ENCODE data around the gene CYB561D2. TPM values are rescaled to one million over a fixed set of nuclear protein-coding genes. Genes with fewer than 3 reads are reported as not detected.

The CYB561D2 gene
- total and polyA plus RNA-seq, 2 of the 13 experiments (the other 11 are each of a cell fraction or from before 2014, with no cell fraction given), result 11.1 to 17.2 TPM

DNA sequence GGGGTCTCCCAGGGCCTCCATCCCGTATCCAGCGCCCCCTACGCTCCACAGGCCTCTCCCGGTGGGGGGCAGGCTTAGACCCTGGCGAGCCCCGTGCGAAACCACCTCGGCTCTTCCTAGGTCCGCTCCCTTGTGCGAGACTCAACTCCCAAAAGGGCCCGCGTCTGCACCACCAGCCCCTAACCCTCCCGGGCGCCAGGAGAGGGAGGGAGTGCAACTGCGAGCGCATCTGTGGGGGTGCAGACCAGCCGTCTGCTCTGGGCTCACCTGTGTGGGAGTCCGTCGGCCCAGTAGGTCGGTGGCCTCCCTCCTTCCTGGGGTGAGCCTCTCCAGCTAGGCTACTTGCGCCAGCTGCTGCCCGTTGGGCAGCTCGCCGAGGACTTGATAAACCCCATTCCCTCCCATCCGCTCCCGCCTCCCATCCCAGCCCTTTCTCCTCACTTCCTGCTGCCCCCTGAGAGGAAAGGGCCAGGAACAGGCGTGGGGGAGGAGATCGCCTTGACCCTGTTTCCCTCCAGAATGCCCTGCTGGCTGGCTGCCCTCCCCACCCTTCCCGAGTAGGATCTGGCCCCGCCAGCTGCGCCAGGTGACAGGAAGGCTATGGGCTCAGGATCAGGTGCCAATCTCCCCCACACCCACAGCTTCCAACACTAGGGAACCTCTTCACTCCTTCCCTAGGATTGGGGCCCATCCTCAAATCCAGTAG is 28.1 kb upstream of the CYB561D2 start, which contains the start of gene HYAL2 (continued):
- TF ChIP-seq POGZ (CRISPR knock-in tag; IDR thresholded peaks at IDR 0.05) (no peak), AGO2 (optimal IDR thresholded peaks at IDR 0.05; ENCODE audit: low read depth, low read length) (peak; percentile 99), ZNF547 (CRISPR knock-in tag; IDR thresholded peaks at IDR 0.05) (no peak), ELF3 (CRISPR knock-in tag; IDR thresholded peaks at IDR 0.05) (0 out of 2 replicates have a peak, but pooled peaks have one; percentile 23), ETV5 (CRISPR knock-in tag; IDR thresholded peaks at IDR 0.05; ENCODE audit: borderline replicate concordance) (peak; percentile 48; the same call in 1 of the 2 replicates), MXI1 (IDR thresholded peaks at IDR 0.05; ENCODE audit: borderline replicate concordance, low read depth, low read length) (0 out of 3 replicates have a peak, but pooled peaks have one; percentile 34), HIC2 (CRISPR knock-in tag; IDR thresholded peaks at IDR 0.05; ENCODE audit: low read depth) (0 out of 2 replicates have a peak, but pooled peaks have one; percentile 37), RBFOX2 (IDR thresholded peaks at IDR 0.05; ENCODE audit: low read depth, low read length) (peak; percentile 86), KLF13 (CRISPR knock-in tag; IDR thresholded peaks at IDR 0.05) (no peak), HNRNPLL (IDR thresholded peaks at IDR 0.05; ENCODE audit: low read depth, low read length, poor library complexity, severe bottlenecking) (peak; percentile 11), ZNF670 (CRISPR knock-in tag; IDR thresholded peaks at IDR 0.05; ENCODE audit: borderline replicate concordance) (no peak), ATF3 (CRISPR knock-in tag; IDR thresholded peaks at IDR 0.05) (peak; percentile 19; the same call in 1 of the 2 replicates), ZNF75D (CRISPR knock-in tag; IDR thresholded peaks at IDR 0.05; ENCODE audit: borderline replicate concordance) (no peak), SNAPC4 (CRISPR knock-in tag; IDR thresholded peaks at IDR 0.05) (peak; percentile 32; the same call in 1 of the 2 replicates)
- TF ChIP-seq, protein P1, sequence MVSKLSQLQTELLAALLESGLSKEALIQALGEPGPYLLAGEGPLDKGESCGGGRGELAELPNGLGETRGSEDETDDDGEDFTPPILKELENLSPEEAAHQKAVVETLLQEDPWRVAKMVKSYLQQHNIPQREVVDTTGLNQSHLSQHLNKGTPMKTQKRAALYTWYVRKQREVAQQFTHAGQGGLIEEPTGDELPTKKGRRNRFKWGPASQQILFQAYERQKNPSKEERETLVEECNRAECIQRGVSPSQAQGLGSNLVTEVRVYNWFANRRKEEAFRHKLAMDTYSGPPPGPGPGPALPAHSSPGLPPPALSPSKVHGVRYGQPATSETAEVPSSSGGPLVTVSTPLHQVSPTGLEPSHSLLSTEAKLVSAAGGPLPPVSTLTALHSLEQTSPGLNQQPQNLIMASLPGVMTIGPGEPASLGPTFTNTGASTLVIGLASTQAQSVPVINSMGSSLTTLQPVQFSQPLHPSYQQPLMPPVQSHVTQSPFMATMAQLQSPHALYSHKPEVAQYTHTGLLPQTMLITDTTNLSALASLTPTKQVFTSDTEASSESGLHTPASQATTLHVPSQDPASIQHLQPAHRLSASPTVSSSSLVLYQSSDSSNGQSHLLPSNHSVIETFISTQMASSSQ (IDR thresholded peaks at IDR 0.05; ENCODE audit: low read depth), result no peak
- TF ChIP-seq, protein P1 (CRISPR knock-in tag; IDR thresholded peaks at IDR 0.05; ENCODE audit: borderline replicate concordance), result no peak
- TF ChIP-seq, protein P2, sequence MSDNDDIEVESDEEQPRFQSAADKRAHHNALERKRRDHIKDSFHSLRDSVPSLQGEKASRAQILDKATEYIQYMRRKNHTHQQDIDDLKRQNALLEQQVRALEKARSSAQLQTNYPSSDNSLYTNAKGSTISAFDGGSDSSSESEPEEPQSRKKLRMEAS (IDR thresholded peaks at IDR 0.05), result 0 out of 2 replicates have a peak, but pooled peaks have one; percentile 18
